CD1c-positive myeloid dendritic cell (primary cell): ENCODE measurements around the gene ZNF346.

Experiments
- DNase-seq: peaks from one replicate; pipeline ENCODE4 v3.0.0-alpha.2; 2016; ENCODE audit errors: extremely low spot score

The ZNF346 gene

DNA sequence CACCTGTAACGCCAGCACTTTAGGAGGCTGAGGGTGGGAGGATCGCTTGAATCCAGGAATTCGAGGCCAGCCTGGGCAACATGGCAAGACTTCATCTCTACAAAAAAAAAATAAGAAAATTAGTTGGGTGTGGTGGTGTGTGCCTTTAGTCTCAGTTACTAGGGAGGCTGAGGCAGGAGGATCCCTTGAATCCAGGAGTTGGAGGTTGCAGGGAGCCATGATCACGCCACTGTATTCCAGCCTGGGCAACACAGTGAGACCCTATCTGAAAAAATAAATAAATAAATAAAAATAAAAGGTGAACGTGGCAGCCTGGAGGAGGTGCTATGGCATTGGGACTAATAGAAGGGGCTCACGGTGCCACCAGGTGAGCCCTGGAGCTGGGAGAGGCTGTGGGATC is 71.3 kb downstream of the ZNF346 start:
- no peak for DNase-seq

DNA sequence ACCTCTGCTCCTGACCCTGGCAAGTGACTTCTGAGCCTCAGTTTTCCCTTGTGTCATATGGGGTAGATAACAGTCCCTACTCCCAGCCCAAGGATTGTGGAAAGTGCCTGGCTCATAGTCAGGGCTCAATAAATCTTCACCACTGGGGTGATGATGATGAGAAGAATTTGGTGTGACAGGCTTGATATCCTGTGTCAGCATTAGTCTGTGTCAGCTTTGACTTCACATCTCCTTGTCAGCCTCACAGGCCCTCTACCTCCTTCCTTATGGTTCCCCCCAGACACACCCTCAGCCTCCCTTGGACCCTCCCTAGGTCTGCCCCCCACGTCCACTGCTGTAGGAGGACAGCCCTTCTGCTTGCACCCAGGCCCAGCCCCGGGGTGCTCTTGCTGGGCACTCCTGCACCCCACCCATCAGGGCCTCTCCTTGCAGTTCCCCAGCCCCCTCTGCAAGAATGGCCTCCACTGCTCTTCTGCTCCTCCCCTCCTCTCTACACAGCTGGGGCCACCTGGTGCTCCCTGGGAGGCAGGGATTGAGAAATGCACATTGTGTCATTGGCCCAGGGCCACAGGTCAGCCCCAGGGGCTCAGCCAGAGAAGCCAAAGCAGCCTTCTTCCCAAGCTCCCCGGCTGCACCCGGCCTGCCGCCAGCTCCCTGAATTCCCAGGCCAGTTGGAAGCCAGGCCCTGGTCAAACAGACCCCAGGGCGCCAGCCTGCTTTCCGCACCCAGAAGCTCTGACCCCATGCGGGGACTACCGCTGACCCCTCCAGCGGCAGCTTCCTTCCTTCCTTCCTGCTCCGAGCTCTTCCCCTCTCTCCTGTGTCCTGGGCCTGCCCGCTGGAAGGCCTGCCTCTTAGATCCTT is 72.0 kb downstream of the ZNF346 start:
- DNase-seq = no peak

DNA sequence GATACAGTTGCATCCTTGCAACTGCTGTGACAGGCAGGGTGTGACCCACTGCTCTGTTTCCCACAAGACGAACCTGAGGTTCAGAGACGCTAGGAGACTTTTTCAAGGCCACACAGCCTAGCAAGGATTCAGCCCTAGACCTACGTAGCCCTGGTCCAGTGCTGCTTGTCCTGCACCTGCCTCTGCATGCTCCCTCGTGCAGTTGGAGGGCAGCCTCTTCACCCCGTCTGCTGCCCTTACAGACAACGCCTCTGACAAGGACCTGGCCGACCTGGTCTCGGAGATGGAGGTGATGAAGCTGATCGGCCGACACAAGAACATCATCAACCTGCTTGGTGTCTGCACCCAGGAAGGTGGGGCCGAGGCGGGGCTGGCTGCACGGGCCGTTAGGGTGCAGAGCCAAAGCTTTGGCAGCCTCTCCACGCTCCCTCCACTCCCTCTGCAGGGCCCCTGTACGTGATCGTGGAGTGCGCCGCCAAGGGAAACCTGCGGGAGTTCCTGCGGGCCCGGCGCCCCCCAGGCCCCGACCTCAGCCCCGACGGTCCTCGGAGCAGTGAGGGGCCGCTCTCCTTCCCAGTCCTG is 72.7 kb downstream of the ZNF346 start:
- no peak for DNase-seq

DNA sequence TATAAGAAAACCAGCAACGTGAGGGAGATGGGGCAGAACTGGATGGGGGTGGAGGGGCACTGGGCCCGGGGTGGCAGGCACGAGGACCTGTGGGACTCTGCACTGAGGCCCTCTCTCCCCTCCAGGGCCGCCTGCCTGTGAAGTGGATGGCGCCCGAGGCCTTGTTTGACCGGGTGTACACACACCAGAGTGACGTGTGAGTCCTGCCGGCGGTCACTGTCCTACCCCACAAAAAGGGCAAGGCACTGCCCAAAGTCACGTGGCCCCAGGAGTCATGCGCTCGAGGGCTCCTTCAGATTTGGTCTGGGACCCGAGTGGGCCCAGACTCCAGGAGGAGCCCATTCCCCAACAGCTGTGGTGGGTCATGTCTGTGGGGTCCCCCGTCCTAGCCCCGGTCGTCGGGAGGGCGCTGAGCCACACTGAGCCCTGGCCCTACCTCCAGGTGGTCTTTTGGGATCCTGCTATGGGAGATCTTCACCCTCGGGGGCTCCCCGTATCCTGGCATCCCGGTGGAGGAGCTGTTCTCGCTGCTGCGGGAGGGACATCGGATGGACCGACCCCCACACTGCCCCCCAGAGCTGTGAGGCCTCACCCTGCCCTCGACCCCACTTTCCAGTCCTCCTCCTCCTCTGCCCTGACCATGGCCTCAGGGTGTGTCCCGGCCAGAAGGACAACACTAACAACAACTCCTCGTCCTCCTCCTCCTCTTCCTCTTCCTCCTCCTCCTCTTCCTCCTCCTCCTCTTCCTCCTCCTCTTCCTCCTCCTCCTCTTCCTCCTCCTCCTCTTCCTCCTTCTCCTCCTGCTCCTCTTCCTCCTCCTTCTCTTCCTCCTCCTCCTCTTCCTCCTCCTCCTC is 73.9 kb downstream of the ZNF346 start:
- no peak for DNase-seq

DNA sequence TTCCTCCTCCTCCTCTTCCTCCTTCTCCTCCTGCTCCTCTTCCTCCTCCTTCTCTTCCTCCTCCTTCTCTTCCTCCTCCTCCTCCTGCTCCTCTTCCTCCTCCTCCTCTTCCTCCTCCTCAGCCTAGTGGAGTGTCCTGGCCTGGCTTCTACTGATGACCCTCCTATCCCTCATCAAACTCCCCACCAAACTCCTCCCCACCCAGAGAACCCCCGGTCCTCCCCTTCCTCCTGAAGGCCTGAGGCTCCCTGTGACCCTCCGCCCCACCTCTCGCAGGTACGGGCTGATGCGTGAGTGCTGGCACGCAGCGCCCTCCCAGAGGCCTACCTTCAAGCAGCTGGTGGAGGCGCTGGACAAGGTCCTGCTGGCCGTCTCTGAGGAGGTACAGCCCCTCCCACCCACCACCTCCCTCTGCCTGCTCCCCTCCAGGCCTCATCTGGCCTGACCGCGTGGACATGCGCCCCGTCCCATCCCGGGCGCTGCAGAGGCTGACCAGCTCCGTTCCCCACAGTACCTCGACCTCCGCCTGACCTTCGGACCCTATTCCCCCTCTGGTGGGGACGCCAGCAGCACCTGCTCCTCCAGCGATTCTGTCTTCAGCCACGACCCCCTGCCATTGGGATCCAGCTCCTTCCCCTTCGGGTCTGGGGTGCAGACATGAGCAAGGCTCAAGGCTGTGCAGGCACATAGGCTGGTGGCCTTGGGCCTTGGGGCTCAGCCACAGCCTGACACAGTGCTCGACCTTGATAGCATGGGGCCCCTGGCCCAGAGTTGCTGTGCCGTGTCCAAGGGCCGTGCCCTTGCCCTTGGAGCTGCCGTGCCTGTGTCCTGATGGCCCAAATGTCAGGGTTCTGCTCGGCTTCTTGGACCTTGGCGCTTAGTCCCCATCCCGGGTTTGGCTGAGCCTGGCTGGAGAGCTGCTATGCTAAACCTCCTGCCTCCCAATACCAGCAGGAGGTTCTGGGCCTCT is 74.8 kb downstream of the ZNF346 start:
- DNase-seq = no peak

DNA sequence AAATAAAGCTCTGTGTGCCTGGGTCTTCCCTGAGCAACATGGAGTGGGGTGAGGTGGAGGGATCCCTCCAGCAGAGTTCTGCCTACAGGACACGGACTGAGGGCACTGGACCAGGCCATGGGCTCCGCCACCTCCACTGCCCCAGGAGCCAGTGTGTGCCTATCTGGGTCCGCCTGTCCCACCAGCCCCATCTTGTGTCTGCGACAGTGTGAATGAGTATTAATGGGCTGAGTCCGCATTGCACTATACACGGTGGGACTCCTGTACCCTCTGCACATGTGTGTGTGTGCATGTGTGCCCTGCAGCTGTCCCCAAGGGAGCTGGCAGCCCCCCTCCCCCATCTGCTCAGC is 75.6 kb downstream of the ZNF346 start:
- no peak for DNase-seq

DNA sequence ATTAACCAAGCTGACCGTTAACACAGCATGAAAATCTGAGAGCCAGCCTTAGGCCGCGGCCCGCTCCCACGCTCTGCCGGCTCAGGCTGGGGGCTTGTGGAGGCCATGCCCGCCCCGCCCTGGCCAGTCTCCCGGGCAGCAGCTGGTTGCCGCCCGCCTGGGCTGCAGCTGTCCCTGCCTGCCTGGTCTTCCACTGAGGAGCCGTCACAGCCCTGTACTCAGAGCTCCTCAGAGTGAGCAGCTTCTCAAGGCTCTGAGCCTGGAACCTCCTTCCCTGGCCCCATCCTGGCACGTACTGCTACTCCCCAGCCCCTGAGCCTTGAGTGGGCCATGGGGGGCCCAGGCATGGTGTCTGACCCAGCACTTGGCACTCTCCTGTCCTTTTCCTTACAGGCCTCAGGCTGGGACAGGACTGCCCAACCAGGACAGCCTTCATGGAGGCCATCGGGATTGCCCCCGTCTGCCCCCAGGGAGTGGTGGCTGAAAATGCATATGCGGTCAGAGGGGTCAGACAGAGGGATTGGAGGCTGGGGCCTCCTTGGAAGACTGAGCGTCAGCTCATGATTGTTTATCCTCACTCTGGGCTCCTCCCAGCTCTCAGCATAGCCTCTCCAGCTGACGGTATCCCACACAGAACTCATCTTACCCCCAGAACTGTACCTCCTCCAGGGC is 76.1 kb downstream of the ZNF346 start:
- DNase-seq = no peak

DNA sequence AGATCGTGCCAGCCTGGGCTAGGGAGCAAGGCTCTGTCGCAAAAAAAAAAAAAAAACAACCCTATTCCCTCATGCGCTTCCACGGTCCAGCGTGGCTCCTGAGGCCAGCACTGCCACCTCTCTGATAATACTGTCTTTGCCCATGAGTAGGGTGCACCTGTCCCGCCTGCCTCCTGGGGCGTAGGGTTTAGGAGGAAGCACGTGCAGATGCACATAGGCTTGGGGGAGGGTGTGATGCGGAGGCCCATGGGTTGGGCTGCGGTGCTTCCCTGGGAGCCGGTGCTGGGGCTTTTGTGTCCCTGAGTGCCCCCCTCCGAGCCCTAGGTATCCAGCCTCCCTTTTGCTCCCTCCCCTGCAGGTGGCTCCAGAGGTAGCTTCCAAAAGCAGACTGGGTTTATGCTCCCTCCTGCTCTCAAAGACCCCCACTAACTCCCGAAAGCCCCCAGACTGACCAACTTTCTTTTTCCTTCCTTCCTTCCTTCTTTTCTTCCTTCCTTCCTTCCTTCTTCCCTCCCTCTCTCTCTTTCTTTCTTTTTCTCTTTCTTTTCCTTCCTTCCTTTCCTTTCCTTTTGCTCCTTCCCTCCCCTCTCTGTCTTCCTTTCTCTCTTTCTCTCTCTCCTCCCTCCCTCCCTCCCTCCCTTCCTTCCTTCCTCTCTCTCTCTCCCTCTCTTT is 77.1 kb downstream of the ZNF346 start:
- no peak for DNase-seq

DNA sequence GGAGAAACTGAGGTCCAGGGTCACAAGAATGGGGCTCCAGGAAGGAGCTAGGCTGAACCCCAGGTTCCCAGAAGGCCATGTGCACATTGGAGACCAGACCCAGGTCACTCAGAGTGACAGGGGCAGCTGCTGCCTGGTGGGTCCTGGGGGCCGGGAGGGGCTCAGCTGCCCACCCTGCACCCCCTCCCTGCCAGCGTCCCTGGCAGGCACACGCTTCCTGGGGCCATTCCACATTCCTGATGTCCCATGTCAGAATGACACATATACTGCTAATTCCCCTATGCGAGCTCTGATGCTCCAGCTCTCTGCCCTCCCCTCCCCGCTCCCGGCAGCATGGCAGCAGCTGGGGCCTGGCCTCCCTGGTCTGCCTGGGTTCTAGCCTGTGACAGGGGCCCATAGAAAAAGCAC is 78.2 kb downstream of the ZNF346 start:
- no peak for DNase-seq

DNA sequence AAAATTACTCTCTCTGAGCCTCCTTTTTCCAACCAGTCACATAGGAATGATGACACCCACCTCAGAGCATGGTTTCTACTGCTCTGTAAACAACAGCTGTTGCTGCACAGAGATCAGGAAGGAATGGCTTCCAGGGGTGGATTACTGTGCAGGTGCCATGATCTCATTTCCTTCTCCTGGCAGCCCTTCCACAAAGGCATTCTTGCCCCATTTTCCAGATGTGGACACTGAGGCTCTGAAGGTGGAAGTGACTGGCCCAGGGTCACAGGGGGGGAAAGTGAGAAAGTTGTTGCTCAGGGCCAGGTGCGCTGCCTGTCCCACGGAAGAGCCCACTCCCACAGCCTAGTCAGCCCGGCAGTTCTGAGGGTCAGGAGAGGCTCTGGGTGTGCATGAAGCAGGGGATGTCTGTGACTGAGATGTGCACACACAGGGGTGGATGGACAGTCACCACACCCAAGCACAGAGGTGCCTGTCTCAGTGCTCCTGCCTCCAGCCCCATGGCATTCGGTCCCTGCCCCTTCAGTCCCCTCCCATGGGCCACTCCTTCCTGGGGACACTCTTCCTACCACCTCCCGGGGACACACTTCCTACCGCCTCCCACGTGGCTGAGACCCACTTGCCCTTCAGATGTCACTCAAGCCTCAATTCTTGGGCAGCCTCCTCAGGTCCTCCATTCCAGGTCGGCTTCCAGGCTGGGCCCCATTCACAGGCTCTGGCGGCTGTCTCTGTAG is 81.2 kb downstream of the ZNF346 start:
- no peak for DNase-seq

DNA sequence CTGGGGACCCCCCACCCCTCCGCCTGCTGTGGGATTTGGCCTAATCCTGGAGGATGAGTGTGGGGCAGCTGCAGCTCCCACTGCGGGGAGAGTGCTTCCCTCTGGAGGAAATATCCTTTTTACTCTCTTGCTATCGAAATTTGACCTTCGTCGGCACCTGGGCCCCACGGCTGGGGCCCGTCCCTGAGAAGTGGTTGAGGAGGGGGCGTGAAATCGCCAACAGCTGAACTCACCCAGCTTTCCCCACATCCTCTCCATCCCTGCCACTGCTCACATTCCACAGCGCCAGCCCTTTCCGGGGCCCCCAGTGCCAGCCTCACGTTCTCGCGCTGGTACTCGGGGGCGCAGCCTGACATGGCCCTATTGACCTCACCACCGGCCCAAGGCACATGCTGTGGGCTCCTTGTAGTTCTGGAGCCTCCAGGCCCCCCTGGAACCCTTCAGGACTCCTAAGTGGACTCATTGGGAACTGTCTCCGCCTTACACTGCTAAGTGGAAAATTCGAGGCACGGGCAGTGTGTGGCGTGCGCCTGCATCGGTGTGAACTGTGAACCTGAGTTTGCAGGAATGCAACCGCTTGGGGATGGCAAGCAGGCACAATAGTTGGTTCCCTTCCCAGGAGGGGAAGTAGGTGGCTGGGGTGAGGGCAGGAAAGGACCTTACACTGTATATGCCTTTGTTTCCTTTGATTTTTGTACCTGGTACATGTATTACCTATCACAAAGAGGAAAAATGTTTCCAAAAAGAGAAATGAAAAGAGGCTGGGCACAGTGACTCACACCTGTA is 83.4 kb downstream of the ZNF346 start:
- no peak for DNase-seq

DNA sequence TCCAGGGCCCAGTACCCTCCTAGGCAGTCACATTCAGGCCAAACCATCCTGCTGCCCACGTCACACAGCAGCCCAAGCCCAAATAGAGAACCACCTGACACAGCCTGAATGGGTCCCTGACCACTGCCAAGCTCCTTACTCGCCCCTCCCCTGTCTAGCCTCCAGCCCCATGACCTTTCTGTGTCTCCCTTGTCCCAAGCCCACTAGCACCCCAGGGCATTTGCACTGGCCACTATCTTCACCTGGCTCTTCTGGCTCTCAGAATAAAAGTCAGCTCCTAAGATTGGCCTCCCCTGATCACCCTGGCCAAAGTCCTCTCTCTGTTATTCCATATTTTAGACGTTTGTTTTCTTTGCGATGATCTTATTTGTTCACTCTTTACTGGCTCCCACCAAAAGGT is 84.7 kb downstream of the ZNF346 start:
- no peak for DNase-seq

DNA sequence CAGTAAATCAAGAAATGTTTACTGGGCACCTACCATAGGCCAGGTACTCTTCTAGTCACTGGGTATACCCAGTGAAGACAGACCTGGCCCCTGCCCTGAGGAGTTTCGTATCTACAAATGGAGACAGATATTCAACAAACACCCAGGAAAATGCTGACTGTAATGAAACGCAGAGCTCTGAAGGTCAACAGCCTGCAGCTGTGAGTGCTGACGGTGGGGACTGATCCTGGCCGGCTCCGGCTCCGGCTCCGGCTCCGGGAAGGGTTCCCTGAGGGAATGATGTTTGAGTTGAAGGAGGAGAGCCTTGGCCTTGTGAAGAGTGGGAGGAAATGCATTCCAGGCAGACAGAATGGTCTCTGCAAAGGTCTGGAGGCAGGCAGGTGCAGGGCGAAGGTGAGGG is 87.3 kb downstream of the ZNF346 start:
- DNase-seq = no peak

DNA sequence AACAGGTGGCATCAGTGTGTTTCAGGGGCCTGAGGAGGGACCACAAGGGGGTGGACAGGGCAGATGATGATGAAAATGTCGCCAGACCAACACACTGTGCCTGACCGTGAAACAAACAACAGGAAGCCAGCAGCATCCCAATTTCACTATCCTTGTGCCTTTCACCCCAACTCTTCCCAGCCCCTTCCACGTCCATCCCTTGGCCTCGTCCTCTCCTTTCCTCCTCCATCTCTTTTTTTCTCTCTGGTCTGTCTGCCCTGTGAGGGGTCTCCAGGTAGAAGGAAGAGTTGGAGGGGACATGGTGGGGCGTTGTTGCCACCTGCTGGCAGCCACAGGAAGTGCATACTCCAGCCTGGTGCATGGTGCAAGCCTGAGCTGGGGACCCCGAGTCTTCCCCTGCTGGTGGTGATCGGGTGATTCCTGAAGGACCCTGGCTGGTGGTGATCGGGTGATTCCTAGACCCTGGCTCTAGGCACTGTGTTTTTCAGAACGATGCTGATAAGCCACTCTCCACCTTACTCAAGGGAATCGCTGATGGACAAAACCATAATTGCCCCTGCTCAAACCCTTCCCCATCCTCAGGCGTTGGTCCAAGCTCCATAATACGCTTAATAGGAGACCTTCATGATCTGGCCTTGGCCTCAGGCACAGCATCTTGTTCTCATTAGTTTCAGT is 89.4 kb downstream of the ZNF346 start:
- peak; percentile 50 for DNase-seq

DNA sequence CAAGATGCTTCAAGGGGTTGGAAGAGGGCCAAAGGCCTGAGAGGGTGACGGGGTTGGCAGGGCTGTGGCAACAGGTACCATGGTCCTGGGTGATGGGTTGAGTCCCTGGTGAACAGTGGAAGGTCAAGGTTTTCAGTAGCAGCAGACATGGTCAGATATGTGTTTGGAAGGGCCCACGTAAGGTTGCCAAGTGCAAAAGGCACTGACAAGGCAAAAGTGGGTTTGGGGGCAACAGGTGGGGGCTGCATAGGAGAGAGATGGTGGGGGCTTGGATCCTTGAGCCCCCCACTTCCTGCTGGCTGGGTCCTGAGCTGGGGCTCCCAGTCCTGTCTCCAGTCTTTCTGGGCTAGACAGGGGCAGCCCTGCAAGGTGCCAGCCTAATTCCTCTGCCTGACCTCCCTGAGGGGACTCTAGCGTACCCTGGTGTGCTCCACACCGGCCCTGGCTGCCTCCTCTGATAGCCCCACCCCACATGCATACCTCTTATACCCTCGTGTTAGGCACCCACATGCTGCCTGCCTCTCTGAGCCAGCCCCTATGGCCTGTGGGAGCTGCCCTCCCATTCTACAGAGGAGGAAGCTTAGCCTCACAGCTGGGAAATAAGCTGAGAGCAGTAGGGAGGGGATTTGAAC is 90.2 kb downstream of the ZNF346 start:
- no peak for DNase-seq

DNA sequence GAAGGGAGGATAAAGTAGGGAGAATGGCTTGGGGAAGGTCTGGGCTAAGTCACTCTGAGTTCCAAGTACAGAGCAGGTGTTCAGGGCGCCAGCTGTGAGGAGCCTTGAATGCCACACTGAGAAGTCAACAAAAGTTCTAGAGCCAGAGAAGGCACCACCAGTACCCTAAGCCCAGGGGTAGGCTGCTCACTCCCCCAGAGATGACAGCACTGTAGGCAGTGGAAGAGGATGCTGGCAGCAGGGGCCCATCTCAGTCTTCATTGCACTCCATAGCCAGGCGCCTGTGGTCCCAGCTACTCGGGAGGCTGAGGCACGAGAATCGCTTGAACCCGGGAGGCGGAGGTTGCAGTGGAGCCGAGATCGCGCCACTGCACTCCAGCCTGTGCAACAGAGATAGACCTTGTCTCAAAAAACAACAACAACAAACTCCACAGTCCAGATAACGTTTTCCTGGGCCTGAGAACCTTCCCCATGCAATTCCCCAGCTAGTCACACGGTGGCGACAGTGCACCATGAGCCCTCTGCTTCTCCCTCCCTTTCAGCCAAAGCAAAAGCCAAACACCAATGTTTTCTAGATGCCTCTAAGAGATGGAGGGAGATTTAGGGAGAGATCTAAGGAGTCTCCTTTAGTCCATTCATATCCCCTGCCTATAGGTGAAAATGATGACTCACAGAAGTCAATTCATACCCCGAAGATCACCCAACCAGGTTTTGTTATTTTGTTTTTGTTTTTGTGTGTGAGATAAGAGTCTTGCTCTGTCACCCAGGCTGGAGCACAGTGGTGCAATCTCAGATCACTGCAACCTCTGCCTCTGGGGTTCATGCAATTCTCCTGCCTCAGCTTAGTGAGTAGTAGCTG is 91.3 kb downstream of the ZNF346 start:
- peak; percentile 81 for DNase-seq
